DMS53 (cell line): ENCODE measurements around the gene TMEM163.

Source experiments
- DNase-seq: peaks from one replicate; lab custom pipeline; 2025; lab: John Stamatoyannopoulos, UW

The TMEM163 gene

GRCh38 chr2:134407154-134407890 lies 311.5 kb downstream of the TMEM163 start:
- peak; percentile 14 for DNase-seq

GRCh38 chr2:134406736-134407135 lies 312.1 kb downstream of the TMEM163 start:
- no peak for DNase-seq

- peak; percentile 12 for DNase-seq
These were observed 312.5 kb downstream of the TMEM163 start for GRCh38 chr2:134406311-134406710.
